ENCODE measurements around the gene SLC45A3.
"Not testable (repeated sequence)": the region's sequence is repeated elsewhere in the genome, so short reads cannot be mapped to it uniquely, and the experiment has no call there.

Gene SLC45A3

DNA sequence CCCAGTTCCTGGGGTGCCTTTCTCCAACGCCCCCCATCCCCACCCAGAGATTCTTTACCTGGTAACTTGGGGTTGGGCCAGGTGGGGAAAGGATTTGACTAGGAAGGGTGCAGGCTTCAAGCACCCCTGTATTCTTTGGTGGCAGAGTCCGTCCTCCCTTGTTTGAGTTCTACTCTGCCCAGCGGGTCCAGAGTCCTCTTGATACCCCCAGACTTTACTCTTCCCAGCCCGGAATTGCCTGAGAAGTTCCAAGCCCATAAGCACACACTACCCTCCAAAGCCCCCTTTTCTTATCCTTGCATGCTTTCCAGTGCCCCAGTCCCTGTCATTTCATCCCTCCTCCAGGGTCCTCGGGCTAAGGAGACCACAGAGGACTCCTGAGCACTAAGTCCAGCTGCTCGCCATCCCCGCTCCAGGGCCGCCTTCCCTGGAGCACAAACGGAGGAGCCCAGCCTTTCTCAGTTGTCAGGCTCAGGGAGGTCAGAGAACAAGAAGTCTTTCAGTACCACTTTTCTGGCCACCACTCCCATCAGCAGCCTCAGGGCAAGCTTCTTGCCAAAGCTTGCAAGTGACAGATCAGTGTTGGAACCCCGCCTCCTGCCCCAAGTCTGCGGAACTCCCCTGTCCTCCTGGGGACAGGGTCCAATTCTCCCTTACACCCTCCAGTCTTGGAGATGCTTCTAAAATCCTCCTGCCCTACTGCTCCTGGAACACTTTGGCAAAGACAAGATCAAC lies 12.2 kb downstream of the SLC45A3 start:
- DNase-seq, result no peak

- DNase-seq, result no peak
Measured at GRCh38 chr1:205666372-205667166, 13.7 kb downstream of the SLC45A3 start.

DNA sequence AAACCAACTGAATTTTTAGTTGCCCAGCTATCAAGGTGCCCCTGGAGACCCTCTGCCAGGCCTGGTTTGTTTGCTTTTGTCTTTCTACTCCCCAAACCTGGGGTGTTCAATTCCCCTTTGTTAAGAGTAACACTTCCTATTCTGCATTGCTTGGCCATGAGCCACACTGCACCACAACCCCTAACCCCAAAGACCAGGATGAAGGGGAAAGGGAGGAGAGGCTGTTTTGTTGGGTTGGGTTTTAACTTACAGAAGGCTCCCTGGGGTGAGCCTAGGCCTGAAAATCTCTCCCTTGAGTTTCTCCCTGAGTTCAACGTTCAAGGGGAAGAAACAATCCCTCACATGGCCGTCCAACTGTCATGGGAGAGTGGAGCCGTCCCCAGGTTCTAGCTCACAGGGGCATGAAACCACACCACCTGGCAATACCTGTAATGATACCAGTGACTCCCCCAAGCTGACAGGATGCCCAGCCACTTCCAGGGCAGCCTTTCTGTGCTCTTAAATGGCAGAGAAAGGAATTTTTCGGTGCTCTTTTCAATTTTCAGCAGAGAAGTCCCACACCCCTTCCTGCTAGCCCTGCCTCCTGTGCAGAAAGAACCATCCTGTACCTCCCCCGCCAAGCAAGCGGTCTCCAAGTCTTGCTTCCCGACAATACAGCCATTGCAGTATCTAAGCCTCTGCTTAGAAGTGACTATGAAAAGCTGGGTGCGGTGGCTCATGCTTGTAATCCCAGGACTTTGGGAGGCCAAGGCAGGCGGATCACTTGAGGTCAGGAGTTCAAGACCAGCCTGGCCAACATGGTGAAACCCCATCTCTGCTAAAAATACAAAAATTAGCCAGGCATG lies 14.9 kb downstream of the SLC45A3 start:
- no peak for DNase-seq

GRCh38 chr1:205664399-205665017 lies 15.8 kb downstream of the SLC45A3 start:
- DNase-seq, result no peak

DNA sequence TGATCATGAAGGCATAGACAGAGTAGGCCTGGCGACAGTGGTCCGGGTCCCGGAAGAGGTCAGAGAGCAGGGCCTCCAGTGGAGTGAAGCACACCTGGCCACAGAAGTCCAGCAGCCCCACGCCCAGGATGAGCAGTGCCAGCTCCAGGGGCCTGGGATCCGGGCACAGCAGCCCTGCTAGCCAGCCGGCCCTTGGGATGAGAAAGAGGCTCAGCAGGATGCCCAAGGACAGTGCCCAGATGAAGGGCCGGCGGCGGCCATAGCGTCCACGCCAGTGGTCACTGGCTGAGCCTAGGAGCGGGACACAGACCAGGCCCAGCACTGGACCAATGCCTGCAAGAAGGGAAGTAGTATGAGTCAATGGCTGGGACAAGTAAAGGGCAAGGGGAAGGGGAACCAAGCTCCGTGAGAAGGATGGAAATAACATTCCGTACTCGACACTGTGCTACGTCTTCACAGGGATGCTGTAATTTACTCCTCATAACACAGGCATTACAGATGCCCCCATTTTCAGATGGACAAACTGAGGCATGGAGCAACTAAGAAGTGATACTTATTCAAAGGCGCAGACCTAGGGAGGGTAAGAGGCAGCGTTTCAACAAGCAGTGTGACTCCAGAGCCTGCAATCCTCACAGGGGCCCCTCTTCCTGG lies 16.9 kb downstream of the SLC45A3 start:
- DNase-seq, result no peak

- DNase-seq, result no peak
Measured at GRCh38 chr1:205662791-205663190, 17.5 kb downstream of the SLC45A3 start.

DNA sequence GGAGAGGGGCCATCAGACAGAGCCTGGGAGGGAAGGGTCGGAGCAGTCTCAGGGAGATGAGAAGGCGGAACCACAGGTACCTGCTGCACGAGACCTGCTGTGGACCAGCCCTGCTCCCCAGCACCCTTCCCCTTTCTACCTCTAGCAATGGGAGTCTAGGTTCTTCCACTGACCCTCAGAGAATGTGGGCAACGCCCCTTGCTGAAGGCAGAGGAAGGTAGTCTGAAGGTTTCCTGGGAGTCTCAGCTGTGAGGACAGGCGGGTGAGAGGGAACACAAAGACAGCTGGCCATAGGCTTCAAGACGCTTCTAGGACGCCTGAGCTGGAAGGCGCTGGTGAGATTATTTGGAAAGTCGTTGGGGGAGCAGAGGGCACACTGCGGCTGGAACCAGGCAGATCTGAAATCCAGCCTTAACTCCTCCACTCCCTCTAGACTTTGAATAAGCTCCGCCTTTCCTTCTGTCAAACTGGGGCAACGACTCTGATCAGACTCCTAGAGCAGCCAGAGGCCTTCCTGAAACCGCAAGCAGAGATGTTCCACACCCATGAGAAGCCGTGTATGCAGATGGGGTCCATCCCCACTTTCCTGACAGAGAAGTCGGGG lies 18.1 kb downstream of the SLC45A3 start:
- DNase-seq, result no peak

DNA sequence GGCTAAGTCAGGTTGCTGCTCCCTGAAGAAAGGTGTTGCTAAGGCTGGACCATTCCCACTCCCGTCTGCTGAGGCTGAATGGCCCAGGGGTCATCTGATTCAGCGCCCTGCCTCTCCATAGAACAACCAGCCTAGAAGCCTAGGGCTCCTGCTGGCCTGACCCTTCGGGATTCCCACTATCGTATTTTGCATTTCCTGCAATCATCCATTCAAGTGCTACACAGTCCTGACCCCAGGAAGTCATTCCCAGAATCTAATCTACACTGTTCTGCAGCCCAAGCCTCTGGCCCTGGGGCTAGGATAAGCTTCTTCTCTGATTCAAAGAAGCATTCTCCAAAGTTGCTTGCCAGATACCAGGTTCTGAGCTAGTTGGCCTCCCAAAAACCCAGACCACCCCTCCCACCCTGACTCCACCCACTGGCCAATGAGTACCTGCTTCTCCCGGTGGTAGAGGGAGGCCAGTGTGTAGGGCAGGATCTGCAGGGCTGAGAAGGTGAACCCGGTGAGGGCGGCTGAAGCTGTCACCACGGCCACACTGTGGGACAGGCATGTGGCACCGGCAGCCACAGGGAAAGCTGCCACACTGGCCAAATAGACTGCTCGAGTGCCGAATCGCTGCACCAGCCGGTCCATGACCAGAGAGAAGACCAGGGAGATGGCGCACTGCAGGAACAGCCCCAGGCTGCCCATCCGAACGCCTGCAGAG lies 18.7 kb downstream of the SLC45A3 start:
- DNase-seq, result no peak

DNA sequence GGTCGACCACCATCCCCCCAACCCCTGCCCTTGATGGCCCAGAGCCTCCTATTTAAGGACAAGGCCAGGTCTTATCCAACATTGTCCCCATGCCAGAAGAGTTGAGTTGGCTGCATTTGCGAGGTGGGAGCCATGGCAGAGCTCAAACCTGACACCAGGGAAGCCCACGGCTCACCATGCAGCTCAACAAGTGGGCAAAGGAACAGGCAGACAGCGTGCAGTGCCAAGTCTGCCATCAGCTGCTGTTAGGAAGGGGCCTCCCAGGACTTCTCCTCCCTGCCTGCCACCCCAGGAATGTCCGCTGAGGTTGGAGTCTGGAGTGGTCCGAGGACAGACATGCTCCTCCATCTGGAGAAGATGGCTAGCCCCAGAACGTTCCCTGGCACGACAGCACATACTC lies 19.9 kb downstream of the SLC45A3 start:
- no peak for DNase-seq

- DNase-seq, result peak; percentile 70 to 77
Measured at GRCh38 chr1:205658943-205659581, 21.2 kb downstream of the SLC45A3 start.

DNA sequence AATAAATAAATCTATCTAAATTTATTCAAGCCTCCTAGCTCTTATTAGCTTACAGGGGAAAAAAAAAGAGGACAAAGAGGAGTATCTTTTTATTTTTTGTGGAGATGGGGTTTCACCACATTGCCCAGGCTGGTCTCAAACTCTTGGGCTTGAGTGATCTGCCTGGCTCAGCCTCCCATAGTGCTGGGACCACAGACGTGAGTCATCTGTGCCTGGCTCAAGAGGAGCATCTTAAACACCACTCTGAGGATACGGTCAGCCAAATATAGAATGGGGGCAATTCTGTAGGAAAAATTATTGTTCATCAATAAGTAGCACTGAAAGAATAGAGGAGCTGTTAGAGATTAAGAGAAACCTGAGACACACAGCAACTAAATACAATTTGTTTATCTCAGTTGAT lies 24.1 kb downstream of the SLC45A3 start:
- DNase-seq, result no peak

DNA sequence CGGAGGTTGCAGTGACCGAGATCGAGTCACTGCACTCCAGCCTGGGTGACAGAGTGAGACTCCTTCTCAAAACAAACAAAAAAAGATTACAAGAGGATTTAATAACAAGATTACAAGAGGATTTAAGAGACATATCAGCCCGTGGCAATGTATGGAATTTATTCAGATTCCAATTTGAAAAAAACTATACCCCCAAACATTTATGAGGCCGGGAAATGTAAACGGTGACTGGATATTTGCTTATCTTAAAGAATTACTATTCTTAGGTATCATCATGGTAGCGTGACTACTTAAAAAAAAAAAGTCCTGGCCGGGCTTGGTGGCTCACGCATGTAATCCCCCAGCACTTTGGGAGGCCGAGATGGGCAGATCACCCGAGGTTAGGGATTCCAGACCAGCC lies 27.3 kb downstream of the SLC45A3 start:
- DNase-seq, result no peak

DNA sequence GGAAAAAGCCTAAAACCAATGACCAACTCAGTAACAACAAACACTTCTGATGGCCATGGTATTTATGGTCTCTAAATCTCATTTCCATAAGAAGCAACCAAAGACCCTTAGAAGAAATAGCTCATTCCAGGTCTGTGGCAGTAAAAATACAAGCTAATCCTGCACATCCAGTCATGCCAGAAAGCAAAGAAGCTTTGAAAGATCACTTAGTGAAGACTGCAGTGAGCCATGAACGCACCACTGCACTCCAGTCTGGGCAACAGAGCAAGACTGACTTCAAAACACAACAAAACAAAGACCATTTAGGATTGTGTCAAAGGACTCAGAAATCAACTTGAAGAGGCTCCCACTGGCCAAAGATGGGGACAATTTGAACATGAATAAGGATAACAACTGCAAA lies 30.1 kb downstream of the SLC45A3 start:
- no peak for DNase-seq

GRCh38 chr1:205645519-205645918 lies 34.8 kb downstream of the SLC45A3 start:
- DNase-seq, result no peak

DNA sequence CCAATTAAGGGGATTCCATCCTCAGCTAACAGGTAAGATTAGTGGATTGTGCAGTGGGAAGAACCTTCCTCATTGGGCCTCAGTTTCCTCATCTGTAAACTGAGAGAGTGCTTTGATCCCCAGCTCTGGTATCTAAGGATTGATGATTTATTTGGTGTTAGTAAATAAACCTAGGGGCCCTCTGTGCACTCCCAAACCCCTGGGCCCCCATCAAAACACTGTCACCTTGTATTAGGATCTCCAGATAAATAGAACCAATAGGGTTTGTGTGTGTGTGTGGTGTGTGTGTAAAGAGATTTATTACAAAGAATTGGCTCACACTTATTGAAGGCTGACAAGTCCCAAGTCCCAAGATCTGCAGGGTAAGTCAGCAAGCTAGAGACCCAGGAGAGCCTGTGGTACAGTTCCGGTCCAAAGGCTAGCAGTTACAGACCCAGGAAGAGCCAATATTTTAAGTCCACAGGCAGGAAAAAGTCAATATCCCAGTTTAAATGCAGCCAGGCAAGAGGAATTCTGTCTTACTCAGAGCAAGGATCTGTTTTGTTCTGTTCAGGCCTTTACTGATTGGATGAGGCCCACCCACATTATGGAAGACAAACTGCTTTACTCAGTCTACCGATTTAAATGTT lies 37.5 kb downstream of the SLC45A3 start:
- DNase-seq, result no peak

DNA sequence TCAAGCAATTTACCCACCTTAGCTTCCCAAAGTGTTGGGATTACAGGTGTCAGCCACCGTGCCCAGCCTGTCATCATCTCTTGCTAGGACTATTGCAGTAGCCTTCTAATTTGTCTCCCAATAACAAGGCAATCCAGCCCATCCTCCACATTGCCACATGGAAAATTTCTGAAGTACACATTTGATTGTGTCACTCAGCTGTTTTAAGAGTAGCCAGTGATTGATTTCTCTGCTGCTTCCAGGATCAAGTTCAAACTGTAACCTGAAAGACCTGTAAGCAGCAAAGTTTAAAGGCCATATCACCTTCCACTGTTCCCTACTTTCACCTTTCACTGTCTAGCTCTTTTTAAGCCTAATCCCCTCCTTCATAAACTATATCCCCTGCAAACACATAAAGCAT lies 40.7 kb downstream of the SLC45A3 start:
- no peak for DNase-seq

DNA sequence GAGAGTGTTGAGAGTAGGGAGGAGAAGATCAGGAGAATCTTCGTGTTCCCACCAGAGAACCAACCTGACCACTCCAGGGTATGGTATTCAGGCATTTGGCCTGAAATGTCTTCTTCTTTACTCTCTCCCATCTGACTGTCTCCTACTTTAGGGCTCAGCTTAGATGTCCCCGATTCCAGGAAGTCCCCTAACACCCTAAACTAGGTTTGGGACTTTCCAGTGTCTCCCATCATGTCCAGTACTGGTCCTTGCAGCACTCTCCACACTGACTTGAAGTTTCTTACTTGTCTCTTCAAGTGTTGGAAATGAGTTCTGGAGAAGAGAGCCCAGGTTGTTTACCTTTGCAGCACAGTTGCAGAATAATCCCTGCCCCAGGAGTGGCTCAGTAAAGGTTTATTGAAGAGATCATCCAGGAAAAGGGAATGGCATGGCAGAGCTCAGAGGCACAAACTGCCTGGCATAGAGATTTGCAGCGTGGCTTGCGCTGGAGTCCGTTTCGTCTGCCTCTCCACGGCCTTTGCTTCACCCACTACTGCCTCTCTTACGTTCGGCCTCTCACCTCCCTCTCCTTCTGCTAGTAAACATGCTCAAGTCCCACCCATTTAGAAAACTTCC lies 42.3 kb downstream of the SLC45A3 start:
- no peak for DNase-seq

DNA sequence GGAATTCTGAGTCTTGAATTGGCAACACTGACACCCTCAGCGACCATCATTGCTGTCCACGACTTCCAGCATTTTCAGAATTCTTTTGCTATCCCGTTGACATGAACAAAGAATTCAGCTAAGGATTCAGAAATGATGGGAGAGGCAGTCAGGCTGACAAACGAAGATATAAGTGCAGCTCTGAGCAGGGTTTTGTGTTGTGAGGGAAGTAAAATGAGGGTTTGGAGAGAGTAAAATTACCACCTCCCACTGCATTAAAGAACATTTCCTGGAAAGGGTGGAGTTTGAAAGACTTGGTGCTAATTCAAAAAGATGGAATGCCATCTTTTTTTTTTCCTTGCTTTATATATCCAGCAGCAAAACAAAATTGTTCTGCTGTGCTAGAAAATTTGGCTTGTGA lies 43.6 kb downstream of the SLC45A3 start:
- no peak for DNase-seq

DNA sequence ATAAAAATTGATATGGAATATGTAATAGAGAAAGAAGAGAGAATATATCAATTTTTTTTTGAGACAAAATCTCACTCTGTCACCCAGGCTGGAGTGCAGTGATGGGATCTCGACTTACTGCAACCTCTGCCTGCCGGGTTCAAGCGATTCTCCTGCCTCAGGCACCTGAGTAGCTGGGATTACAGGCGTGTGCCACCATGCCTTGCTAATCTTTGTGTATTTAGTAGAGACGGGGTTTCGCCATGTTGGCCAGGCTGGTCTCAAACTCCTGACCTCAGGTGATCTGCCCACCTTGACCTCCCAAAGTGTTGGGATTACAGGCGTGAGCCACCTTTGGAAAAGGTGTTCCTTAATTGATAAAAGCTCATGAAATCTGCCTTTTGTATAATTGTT lies 44.2 kb downstream of the SLC45A3 start:
- DNase-seq, result not testable (repeated sequence)

DNA sequence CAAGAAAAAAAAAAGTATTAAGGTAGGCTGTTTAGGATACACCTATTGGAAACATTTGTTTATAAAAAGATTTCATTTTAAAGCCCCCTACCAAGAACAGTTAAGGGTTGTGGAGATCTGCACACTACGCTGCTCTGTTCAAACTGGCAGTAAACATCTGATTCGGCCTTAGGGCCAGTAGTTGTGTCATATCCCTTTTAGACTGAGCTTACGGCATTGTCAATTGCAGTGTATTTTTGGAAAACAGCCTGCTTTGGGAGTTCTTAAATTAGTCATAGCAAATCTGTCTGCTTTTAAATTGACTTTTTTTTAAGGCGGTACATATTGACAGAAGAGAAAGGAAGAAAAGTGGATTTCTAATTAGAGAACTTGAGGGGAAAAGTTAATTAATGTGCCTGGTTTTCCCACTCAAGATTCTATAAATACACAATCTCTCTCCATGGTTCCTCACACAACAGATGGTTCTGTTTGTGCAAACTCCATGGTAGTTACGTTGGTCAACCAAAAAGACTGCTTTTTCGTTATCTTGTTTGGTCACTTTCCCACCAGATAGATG lies 46.8 kb downstream of the SLC45A3 start:
- no peak for DNase-seq
